Activated naive CD8-positive, alpha-beta T cell treated with anti-CD3 and anti-CD28 coated beads for 36 hours (primary cell): ENCODE measurements around the gene DDX5. TPM values are rescaled to one million over a fixed set of nuclear protein-coding genes. Genes with fewer than 3 reads are reported as not detected.

Experiments
- DNase-seq: peaks from one replicate; pipeline ENCODE4 v3.0.0; 2021
- H3K27ac Mint-ChIP-seq: one replicate; pipeline ENCODE4 v1.8.0; 2022; ENCODE audit warnings: mild to moderate bottlenecking, moderate library complexity, mixed read lengths
- H3K27me3 Mint-ChIP-seq: one replicate; pipeline ENCODE4 v1.8.0; 2022; ENCODE audit warnings: mild to moderate bottlenecking, mixed read lengths
- H3K36me3 Mint-ChIP-seq: one replicate; pipeline ENCODE4 v1.8.0; 2021; ENCODE audit warnings: mild to moderate bottlenecking, mixed read lengths
- H3K4me1 Mint-ChIP-seq: one replicate; pipeline ENCODE4 v1.8.0; 2021; ENCODE audit warnings: mixed read lengths
- H3K4me3 Mint-ChIP-seq: one replicate; pipeline ENCODE4 v1.8.0; 2022; ENCODE audit warnings: mild to moderate bottlenecking, moderate library complexity, mixed read lengths
- H3K9me3 Mint-ChIP-seq: one replicate; pipeline ENCODE4 v1.8.0; 2022; ENCODE audit warnings: mixed read lengths
- total RNA-seq, 2 experiments: library from RNA; stranded (reverse); gene quantifications; one replicate each; pipeline ENCODE4 v1.2.3, GENCODE V29; 2021

DDX5 gene
- total RNA-seq, 2 experiments from 2014 or later, result 719 to 745 TPM

DNA sequence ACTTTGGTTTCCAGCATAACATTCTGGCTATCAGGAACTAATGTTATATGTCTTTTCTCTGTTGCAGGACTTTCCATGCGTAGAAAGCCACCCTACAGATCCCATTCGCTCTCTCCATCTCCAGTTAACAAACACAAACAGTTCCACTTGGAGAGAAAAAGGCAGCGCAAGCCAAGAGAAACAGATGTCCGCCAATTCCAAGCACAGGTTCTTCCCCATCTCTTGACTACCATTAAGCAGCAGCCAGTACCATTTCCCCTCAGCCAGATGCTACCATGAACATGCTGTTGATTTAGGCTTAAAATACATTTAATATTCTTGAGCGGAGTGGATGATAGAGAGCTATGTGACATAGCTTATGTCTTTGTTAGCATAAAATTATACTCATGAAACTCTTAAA, 23.1 kb upstream of the DDX5 start:
- no peaks in the 10 kb centered on the region for H3K27me3 Mint-ChIP-seq
- H3K9me3 Mint-ChIP-seq, result no peaks in the 10 kb centered on the region
- peaks cover 5% of the 10 kb centered on the region for H3K4me1 Mint-ChIP-seq
- no peak overlapping the region for H3K4me3 Mint-ChIP-seq
- peaks cover 15% of the 10 kb centered on the region for H3K36me3 Mint-ChIP-seq
- H3K27ac Mint-ChIP-seq, result no peak overlapping the region
- DNase-seq, result no peak

DNA sequence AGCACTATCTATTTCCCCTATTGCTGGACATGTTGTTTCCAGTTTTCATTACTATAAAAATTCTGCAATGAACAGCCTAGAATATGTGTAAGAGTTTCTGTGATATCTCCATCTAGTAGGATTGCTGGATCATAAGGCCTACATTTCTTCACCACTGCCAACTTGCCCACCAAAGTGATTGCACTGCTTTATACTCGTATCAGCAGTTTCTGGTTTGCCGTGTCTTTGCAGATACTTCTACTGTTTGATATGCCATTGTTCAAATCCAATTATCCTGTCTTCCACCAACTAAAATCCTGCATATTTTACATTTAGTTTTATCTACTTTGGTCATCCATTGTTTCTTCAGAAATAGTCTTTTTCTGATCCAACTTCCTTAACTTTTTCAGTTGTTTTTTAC, 21.8 kb upstream of the DDX5 start:
- H3K4me3 Mint-ChIP-seq, result no peak overlapping the region
- H3K27me3 Mint-ChIP-seq, result no peaks in the 10 kb centered on the region
- H3K4me1 Mint-ChIP-seq, result peaks cover 4% of the 10 kb centered on the region
- H3K9me3 Mint-ChIP-seq, result no peaks in the 10 kb centered on the region
- DNase-seq, result no peak
- H3K36me3 Mint-ChIP-seq, result peaks cover 17% of the 10 kb centered on the region
- H3K27ac Mint-ChIP-seq, result no peak overlapping the region

DNA sequence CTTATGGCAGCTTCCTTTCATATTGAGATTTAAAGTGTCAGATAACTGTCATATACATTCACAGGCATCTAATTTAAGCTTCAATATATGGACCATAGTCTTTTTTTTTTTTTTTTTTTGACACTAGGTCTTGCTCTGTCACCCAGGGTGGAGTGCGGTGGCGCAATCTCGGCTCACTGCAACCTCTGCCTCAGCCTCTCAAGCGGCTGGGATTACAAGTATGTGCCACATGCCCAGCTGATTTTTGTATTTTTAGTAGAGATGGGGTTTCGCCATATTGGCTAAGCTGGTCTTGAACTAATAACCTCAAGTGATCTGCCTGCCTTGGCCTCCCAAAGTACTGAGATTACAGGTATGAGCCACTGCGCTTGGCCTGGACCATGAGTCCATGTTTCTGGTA, 14.3 kb upstream of the DDX5 start:
- DNase-seq, result no peak
- Mint-ChIP-seq H3K4me1 (peaks cover 6% of the 10 kb centered on the region), H3K9me3 (no peaks in the 10 kb centered on the region), H3K4me3 (no peak overlapping the region), H3K36me3 (peaks cover 15% of the 10 kb centered on the region), H3K27ac (no peak overlapping the region), H3K27me3 (no peaks in the 10 kb centered on the region)

DNA sequence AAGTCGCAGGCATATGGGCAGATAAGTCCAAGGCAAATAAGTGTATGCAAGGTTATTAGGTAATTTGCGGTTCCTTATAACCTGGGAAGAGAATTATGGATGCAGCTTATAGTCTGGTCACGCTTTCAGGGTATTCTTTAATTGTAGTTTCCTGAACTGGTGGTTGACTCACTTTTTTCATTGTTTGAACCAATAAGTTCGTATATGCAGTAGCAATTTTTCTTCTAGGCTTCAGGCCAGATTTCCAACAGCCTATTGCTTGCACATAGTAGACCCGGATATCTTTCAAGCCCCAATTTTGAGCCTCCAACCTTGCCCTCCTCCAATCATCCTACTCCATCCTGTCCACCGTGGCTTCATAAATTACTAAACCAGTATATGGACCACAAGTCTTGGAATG, 13.5 kb upstream of the DDX5 start:
- Mint-ChIP-seq H3K4me3 (no peak overlapping the region), H3K27me3 (no peaks in the 10 kb centered on the region), H3K4me1 (peaks cover 8% of the 10 kb centered on the region), H3K27ac (no peak overlapping the region), H3K9me3 (no peaks in the 10 kb centered on the region), H3K36me3 (peaks cover 18% of the 10 kb centered on the region)
- no peak for DNase-seq

DNA sequence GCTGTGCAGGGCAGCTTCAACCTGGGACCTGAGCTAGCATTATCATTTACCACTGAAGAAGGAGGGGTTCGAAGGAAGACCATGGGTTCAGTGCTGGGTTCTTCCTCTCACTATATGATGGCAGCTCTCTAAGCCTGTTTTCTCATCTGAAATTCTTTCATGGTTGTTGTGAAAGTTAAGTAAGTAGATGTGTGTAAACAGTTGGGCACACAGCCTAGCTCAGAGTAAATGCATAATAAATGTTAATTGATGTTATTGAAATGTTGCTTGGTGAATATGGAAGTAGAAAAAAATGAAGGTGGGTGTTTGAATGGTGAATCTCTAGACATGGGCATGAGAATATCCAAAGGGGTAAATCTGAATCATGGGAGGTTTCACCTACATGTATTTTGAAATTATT, 9.7 kb upstream of the DDX5 start:
- Mint-ChIP-seq H3K4me3 (no peak overlapping the region), H3K27ac (no peak overlapping the region), H3K4me1 (peaks cover 29% of the 10 kb centered on the region), H3K36me3 (peaks cover 12% of the 10 kb centered on the region), H3K9me3 (no peaks in the 10 kb centered on the region), H3K27me3 (no peaks in the 10 kb centered on the region)
- no peak for DNase-seq

DNA sequence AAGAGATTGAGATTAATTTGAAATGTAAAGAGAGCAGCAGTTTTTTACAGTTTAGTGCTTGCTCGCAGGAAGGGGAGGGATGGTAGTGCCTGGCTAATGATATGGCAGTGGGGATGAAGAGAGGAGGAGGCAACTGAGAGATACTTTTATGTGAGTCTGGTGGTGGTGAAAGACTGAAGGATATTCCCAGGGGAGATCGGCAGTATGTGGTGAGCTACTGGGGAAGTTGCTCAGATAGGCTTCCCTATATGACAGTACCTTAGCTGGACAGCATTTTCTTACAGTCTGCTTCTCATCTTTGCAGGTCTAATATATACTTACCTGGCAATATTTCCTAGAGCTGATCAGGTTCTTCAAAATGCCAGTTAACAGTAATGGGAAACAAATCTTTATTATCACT, 9.3 kb upstream of the DDX5 start:
- no peaks in the 10 kb centered on the region for H3K9me3 Mint-ChIP-seq
- H3K27me3 Mint-ChIP-seq, result no peaks in the 10 kb centered on the region
- H3K27ac Mint-ChIP-seq, result no peak overlapping the region
- DNase-seq, result no peak
- H3K36me3 Mint-ChIP-seq, result peaks cover 14% of the 10 kb centered on the region
- H3K4me3 Mint-ChIP-seq, result no peak overlapping the region
- H3K4me1 Mint-ChIP-seq, result peaks cover 29% of the 10 kb centered on the region

DNA sequence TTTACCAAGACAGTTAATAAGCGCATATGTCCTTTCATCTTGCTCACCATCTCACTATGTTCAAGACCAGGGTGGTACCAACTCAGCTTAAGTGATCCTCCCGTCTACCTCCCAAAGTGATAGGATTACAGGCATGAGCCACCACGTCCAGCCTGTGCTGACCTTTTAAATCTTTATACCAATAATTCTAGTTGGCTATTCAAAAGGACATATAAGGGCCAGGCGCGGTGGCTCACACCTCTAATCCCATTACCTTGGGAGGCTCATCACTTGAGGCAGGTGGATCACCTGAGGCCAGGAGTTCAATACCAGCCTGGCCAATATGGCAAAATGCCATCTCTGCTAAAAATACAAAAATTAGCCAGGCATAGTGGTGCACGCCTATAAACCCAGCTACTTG, 3.1 kb upstream of the DDX5 start:
- Mint-ChIP-seq H3K27me3 (no peaks in the 10 kb centered on the region), H3K4me1 (peaks cover 35% of the 10 kb centered on the region), H3K9me3 (no peaks in the 10 kb centered on the region), H3K36me3 (peaks cover 33% of the 10 kb centered on the region), H3K4me3 (peak overlapping the region; percentile 54), H3K27ac (no peak overlapping the region)
- no peak for DNase-seq

DNA sequence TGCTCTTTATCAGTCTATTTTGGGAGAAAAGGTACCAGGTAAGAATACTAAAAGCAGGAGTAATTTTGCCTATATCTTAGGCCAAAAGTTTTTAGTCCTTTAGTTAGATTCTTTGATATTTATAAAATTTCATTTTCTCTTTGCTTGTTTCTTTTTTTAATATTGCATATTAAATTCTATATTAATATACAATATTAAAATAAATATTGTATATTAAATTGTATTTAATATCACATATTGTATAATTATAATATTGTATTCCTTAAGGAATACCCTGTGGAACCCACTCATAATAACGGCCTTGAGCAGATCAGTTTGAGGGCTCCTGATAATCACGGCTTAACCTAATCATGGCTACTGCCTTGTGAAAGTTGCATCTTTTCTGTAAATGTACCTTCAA, 2.6 kb upstream of the DDX5 start:
- Mint-ChIP-seq H3K27me3 (no peaks in the 10 kb centered on the region), H3K27ac (no peak overlapping the region), H3K4me3 (peak overlapping the region; percentile 98), H3K36me3 (peaks cover 37% of the 10 kb centered on the region), H3K4me1 (peaks cover 37% of the 10 kb centered on the region), H3K9me3 (no peaks in the 10 kb centered on the region)
- DNase-seq, result no peak

DNA sequence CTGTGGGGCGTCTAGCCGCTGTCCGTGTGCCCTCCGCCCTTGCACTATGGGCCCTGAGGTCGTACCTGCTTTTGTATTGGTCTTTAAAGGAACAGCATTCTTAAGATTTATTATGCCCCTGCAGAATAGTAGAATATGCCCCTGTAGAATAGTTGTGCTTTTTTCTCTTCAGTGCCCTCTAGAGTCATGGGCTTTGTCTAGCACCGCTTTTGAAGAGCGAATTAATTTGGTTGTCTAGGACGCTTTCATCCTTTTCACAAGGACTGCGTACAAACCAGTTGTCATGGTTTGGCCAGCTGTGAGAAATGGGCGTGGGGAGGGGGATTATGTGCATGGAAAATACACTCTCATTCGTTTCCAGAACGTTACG, 1.3 kb upstream of the DDX5 start:
- Mint-ChIP-seq H3K36me3 (peaks cover 49% of the 10 kb centered on the region), H3K4me3 (peak overlapping the region; percentile 98), H3K4me1 (peaks cover 41% of the 10 kb centered on the region), H3K9me3 (no peaks in the 10 kb centered on the region), H3K27ac (peak overlapping the region; percentile 100), H3K27me3 (no peaks in the 10 kb centered on the region)
- peak; percentile 37 for DNase-seq

DNA sequence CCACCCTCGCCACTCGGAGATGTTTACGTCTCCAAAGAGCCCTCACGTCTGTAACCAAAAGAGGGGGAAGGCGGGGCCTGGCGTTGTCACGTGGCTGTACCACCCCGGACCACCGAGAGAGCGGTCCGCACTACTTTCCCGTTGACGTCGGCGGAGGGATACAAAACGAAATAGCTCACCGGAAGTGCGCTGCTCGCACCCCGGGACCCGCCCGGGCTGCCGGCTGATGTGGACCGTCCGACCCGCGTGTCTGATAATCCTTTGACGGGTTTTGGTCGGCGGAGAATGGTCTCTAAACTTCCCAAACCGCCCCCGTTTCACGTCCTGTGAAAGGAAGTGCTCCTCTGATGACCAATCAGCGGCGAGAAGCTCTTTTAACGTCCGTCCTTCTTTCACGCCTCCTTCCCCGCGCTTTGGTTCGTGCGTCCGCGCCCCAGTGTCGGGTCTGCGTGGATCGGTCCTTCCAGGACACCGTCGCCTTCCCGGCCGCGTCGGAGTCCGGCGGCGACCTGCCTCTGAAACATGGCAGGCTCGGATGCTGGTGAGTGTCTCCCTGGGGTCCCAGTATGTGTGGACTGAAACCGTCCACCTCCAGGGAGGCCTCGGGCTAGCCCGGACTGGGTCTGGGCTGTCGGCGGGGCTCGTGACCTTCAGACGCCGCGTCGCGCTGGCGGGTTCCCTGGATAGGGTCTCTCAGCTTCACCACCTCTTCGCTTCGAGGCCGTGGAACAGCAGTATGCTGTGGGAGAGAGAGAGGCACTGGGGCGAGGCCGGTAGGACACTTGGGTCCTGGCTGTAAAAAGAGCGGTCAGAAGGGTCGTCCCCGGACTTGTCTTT, 705 bp upstream of the DDX5 start, which contains the start of gene CEP95:
TSS of gene CEP95 (plus strand) at position 402 of the 837 bp plus-strand sequence. CDS start at position 523, 121 bp downstream.
- peak within 1 kb of the TSS; percentile 100 for H3K27ac Mint-ChIP-seq
- H3K36me3 Mint-ChIP-seq, result peaks cover 55% of the 10 kb centered on the region
- H3K4me1 Mint-ChIP-seq, result peaks cover 43% of the 10 kb centered on the region
- H3K27me3 Mint-ChIP-seq, result no peaks in the 10 kb centered on the region
- H3K9me3 Mint-ChIP-seq, result no peaks in the 10 kb centered on the region
- peak within 1 kb of the TSS; percentile 98 for H3K4me3 Mint-ChIP-seq
- DNase-seq, result peak; percentile 94

DNA sequence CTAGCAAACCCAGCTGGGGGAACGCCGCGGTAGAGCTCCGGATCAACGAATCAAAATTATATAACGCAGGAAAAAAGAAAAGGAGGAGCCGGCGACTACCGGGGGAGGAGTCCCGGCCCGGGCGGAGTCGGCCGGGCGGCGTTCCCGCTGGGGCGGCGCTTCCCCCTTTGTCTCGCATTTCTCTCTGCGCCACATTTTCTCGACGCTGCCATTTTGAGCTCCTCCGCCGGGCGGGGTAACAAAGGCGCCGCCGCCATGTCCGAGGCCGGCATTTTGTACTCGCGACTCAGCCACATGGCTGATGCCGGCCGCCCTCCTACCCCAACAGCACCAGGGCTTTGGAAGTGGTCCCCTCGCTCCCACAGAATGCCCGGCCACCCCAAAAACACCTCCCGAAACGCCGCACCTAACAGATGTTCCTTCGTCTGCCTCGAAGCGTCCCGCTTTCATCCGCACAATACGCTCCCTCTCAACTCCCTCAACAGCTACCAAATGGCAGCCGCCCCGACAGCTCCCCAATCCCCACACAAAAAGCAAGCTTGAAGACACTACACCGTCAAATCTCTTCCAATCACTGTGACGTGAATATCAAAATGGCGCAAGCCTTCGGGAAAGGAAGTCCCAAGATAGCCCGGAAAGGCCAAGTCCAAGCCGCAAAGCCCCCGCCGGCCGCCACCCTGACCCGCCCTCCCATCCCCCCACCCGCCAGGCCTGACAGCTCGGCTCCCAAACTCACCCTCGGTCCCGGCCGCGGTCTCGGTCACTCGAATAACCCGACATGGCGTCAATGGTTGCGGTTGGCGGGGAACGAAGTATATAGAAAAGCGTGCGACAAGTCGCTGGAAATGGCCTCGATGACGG, 519 bp downstream of the DDX5 start:
- Mint-ChIP-seq H3K4me3 (peak overlapping the region; percentile 98), H3K9me3 (no peaks in the 10 kb centered on the region), H3K36me3 (peaks cover 66% of the 10 kb centered on the region), H3K27me3 (no peaks in the 10 kb centered on the region), H3K4me1 (peaks cover 48% of the 10 kb centered on the region), H3K27ac (peak overlapping the region; percentile 100)
- DNase-seq, result peak; percentile 84

DNA sequence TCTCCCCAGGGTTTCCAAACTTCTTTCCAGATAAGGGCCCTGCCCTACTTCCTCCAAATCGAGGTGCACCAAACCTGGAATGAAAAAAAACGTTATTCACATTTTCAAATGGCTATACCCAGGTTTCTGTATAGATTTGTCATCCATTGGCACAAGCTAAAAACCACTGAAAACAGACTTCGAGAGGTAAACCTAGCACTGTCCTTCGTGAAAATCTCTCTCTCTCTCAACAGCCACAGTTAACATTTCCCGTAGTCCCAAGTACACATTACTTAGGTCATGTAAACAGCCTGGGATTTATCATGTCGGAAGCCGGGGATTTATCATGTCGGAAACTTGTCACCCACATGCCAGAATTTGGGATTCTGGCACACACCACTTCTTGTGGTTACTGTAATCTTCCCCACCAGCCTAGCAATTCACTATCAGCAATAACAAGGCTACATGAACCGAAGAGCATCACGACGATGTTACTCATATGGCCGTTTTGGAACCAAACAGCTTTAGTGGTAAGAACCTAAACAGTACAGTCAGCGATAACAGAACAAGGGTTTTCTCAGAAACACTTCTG, 1.2 kb downstream of the DDX5 start:
- DNase-seq, result no peak
- Mint-ChIP-seq H3K9me3 (no peaks in the 10 kb centered on the region), H3K36me3 (peaks cover 72% of the 10 kb centered on the region), H3K4me1 (peaks cover 55% of the 10 kb centered on the region), H3K27me3 (no peaks in the 10 kb centered on the region), H3K4me3 (peak overlapping the region; percentile 98), H3K27ac (peak overlapping the region; percentile 100)

DNA sequence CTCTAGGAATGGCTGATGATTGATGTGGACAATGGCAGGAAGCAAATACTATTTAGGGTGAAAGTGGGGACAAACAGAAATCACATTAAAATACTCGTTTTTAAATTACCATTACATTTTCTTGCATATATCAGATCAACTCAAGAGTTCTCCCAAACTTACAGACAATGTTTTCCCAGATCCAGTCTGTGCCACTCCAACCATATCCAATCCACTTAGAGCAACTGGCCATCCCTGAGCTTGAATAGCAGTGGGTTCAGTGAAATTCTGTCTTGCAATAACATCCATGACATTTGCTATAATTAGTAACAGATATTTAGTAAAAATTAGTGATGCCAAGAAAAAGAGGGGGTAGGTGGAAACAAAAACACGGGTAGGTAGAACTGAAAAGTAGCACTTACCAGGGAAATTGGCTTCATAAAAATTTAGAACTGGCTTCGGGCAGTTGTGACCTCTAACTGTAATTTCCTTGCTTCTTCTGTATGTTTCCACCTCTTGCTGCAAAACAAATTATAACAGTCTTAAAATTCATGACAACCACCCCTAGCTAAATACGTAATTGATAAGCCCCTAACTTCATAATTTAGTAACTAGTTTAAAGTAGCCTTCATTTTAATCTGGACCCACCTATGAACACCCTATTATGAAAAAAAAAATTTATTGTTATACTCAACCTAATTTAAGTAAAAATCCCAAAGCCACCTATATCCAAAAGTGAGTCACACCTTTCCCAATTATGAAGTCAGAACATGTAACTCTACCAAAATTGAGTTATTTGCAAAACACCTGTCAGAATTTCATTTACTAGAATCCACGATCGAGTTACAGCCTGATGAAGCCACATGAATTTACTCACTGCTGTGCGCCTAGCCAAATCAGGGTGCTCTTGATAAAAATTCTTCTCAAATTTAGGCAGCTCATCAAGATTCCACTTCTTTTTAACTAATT, 2.0 kb downstream of the DDX5 start:
- no peak for DNase-seq
- no peaks in the 10 kb centered on the region for H3K9me3 Mint-ChIP-seq
- H3K27me3 Mint-ChIP-seq, result no peaks in the 10 kb centered on the region
- H3K27ac Mint-ChIP-seq, result peak overlapping the region; percentile 100
- peaks cover 57% of the 10 kb centered on the region for H3K4me1 Mint-ChIP-seq
- peaks cover 74% of the 10 kb centered on the region for H3K36me3 Mint-ChIP-seq
- peak overlapping the region; percentile 98 for H3K4me3 Mint-ChIP-seq

DNA sequence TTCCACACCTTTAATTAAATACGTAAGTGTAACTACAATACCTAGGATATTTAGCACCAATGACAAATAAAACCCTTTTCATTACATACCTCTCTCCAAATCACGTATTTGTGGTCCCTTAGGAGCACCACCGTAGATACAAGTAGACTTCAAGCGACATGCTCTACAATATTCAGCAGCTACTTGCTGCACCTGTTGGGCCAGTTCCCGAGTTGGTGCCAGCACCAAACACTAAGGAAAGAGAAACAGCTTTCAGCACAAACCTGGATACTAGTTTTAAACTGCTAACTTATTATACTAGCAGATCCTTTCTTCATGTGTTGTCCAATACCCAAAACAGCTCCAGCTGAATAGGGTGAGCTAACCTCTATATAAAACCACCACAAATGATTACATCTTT, 2.7 kb downstream of the DDX5 start:
- no peak for DNase-seq
- Mint-ChIP-seq H3K4me1 (peaks cover 59% of the 10 kb centered on the region), H3K9me3 (no peaks in the 10 kb centered on the region), H3K36me3 (peaks cover 74% of the 10 kb centered on the region), H3K27me3 (no peaks in the 10 kb centered on the region), H3K27ac (peak overlapping the region; percentile 57), H3K4me3 (peak overlapping the region; percentile 44)
